DMS53 (cell line): ENCODE data around the gene ERMP1.
"Not testable (repeated sequence)": the region's sequence is repeated elsewhere in the genome, so short reads cannot be mapped to it uniquely, and the experiment has no call there.

Experiments
- DNase-seq: peaks from one replicate; lab custom pipeline; 2025; lab: John Stamatoyannopoulos, UW

ERMP1 gene

DNA sequence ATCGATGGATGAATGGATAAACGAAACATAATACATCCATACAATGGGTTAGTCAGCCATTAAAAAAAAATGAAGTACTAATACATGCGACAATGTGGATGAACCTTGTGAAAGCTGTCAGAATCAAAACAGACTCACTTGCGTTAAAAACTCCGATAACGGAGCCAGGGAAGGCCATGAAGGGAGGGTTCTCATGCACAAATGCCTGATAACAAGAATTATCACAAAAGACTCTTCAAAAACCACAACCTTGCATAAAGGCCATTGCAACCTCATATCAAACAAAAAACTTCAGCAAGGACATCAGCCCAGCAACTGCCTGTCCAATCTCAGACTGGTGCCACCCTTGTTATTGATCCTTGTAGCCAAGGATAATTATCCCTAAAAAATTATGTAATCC lies 13.7 kb downstream of the ERMP1 start:
- no peak for DNase-seq

DNA sequence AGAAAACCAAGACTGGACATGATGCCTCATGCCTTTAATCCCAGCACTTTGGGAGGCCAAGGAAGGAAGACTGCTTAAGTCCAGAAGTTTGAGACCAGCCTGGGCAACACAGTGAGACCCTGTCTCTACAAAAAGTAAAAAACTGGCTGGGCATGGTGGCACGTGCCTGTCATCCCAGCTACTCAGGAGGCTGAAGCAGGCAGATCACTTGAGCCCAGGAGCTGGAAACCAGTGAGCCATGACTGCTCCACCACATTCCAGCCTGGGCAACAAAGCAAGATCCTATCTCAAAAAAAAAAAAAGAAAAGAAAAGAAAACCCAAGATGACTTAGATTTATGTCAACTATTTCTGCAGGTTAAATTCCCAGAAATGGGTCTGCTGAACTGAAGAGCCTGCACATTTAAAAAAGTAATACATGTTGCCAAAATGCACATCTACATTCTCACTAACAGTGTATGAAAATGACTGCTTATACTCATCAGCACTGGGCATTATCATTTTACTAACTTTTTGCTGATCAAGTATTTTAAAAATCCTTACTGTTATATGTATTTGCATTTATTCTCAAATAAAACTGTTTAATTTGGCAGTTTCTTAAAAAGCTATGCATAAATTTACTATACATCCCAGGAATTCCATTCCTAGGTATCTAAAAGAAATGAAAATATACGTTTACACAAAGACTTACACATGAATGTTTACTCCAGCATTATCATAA lies 14.3 kb downstream of the ERMP1 start:
- no peak for DNase-seq

DNA sequence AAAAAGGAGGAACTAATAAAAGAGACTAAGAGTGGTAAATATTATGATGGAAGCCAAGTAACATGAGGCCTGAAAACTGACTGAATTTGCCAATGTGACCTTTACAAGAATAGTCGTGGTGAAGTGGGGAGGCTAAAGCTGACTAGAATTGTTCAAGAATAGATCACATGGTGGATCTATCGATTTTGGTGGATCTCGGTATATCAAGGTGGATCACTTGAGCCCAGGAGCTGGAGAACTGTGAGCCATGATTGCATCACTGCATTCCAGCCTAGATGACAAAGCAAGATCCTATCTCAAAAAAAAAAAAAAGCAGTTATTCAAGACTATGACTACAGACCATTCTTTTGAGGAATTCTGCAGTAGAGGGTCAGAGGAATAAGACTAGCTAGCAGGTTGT lies 15.1 kb downstream of the ERMP1 start:
- DNase-seq = no peak

DNA sequence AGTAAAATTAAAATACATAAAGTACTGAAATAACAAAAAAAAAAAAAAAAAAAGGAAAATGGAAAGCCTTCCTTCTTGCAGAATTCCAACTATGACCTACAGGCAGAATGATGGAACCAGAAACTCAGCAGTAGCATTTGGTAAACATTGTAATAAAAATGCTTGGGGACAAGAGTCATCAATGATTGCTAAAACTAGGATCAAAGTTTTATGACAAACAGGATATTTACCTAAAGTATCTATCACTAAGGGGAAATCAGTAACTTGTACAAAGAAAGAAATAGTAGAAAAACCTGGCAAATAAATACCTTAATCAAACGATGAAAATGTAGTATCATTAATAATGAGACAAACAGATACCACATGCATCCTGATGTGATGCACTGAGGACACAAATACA lies 17.5 kb downstream of the ERMP1 start:
- no peak for DNase-seq

DNA sequence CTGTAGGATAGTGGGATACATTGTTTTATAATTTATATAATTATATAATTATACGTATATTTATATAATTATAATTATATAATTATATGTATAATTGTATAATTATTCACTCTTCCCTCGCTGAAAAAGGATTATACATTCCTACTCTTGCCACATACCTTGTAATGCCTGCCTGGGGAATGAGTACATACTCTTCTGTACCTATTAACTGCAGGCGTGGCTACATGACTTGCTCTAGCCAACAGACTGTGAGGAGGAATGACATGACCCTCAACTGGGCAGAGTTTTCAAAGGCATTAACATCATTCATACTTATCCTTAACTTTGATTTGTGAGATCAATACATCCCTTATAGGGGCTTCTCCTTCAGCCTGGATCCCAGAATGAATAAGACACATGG lies 19.1 kb downstream of the ERMP1 start:
- no peak for DNase-seq

DNA sequence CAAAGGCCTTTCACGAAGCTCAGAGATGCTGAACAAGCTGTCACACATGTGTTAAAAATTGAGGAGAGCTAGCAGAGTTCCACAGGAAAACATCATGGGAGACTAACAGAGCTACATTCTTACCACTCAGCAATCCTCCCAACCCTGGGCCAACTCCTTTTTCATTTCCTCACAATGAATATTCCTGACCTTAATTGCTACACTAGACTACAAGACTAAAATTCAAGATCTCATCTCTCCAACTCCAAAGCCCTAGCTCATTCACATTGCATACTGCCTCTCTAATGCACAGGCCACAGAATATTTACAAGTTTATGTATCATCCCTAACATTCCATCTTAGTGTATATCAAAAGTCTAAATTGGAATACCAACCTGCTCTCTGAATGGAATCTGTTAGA lies 21.2 kb downstream of the ERMP1 start:
- DNase-seq = no peak

DNA sequence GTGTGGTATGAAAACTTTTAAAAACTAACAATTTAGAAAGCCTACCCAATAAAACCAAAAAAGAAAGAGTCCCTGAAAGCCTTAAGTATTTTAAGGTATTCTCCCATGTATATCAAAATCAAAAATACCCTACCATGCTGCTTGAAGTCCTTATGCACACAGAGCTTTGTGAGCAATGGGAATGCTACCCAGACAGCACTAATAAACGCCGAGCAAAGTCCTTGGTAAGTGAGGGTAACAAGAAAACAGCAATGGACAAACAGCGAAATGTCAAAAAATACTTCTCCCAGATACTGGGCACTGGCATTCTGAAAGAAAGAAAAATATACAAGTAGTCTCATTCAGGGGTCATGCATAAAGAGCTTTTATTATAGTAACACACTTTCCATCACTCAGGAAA lies 27.4 kb downstream of the ERMP1 start:
- no peak for DNase-seq

DNA sequence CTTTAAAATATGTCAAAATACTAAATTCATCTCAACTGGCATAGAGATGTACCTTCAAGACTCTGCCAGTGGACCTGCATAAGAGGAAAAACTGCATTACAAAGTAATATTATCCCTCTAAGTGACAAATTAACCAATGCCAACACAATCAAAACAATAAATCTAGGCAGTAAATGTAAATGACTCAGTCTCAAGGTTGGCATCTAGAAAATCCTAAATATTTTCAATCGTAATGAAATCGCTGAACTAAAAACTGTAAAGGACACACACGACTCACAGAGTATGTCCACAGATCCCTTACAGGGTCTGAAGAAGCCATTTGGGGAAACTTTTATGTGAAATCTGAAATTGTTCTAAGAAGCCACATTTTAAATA lies 31.2 kb downstream of the ERMP1 start:
- DNase-seq = no peak

DNA sequence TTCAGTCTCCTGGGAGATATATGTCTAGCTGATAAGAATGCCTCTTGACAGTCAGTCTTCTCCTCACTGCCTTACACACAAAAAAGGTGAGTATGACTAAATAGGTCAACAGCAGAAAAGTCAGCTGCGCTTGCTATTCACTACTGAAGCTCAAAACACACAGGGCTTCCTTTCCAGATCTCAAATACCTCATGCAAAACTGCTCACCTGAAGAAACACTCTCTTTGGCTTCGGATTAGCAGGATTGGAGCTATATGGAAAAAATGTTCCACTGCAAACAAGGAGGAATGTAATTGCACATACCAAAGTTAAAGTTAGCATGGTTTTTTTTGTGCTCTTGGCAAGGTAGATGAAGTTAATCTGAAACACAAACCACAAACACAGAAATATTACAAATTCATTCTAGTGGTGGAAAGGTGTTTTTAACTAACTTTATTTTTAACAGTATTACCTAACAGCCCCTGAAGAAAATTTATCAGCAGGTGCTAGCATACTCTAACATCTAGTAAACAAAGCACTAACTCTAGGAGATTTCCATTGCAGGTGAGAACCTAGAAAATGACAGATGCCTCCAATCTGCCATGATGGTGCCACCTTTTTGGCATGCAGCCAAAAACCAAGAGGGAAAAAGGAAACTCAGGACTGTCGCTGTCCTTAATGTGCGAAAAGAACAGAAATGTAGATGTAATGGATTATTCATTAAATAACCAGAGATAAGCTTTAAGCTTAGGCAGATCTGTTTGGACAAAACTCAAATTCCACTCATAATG lies 31.8 kb downstream of the ERMP1 start:
- DNase-seq = peak; percentile 23

DNA sequence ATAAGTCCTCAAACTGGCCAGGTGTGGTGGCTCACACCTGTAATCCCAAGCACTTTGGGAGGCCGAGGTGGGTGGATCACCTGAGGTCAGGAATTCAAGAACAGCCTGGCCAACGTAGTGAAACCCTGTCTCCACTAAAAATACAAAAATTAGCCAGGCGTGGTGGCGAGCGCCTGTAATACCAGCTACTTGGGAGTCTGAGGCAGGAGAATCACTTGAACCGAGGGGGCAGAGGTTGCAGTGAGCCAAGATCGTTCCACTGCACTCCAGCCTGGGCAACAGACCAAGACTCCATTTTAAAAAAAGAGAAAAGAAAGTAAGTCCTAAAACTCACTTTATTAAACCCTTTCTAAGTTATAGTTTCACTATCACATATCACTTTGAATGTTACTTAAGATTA lies 32.5 kb downstream of the ERMP1 start:
- not testable (repeated sequence) for DNase-seq

DNA sequence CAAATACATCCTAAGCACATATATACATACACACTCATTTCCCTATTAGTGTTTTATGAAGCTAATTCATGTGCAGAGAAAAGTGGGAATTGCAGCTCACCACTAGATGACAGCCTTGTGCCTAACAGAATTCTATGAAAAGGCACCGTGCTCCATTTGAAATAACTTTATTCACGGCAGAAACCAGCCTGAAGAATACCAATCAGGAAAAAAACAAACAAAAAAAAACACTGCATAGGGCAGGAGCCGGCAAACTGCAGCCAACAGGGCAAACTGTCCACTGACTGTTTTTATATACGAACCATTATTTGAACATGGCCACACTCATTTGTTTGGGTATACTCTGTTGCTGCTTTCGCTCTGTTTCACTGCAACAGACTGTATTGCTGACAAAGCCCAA lies 33.6 kb downstream of the ERMP1 start:
- peak; percentile 55 for DNase-seq

DNA sequence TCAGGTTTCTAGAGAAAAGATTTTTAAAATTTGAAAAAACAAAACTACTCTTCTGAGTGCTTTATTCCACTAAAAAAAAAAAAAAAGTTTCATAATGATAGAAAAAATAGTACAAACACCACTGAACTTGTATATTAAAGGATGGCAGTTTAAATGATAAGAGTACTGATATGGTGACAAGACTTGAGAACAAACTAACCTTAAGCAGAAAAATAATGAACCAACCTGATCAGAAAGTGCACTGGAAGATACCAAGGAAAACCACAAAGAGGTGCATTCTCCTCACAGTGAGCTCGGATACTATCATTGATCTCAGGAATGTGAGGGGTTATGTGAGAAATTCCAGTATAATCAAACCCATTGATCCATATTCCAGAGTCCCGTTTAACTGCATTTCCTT lies 34.3 kb downstream of the ERMP1 start:
- DNase-seq = no peak

DNA sequence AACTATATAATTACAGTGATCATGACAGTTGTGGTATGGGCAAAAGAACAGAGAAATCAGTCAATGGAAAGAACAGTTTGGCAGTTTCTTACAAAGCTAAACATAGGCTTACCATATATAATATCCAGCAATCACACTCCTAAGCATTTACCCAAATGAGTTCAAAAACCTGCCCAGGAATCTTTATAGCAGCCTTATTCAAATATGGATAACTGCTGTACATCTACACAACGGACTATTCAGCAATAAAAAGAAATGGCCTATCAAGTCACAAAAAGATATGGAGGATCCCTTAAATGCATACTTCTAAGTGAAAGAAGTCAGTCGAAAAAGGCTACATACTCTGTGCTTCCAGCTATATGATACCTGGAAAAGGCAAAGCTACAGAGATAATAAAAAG lies 36.6 kb downstream of the ERMP1 start:
- DNase-seq = no peak

DNA sequence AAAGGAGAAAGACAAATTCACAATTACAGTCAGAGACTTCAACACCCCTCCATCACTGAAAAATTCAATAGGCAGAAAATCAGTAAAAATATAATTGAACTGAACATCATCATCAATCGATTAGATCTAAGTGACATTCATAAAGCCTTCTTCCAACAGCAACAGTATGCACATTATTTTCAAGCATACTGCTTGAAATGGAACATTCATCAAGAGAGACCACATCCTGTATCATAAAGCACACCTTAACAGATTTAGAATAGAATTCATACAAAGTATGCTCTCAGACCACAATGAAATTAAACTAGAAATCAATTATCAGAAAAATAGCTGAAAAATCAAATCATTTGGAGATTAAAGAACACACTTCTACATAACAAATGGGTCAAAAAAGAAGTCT lies 39.1 kb downstream of the ERMP1 start:
- DNase-seq = no peak

DNA sequence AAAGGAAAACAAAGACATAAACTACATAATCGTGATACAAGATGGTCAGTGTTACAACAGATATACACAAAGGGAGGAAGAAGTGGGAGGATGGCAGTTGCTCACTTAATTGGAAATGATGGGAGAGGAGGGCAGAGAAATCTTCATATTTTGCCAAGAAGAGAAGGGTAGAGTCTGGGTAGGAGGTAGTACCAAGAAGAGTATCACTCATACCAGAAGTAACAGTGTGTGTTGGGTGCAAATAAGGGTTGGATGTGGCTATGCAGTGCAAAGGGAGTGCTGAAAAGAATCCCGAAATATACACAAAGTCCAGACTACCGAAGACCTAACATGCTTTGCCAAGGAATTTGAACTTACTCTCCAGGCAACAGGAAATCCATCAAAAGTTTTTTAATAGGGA lies 41.0 kb downstream of the ERMP1 start:
- DNase-seq = no peak

DNA sequence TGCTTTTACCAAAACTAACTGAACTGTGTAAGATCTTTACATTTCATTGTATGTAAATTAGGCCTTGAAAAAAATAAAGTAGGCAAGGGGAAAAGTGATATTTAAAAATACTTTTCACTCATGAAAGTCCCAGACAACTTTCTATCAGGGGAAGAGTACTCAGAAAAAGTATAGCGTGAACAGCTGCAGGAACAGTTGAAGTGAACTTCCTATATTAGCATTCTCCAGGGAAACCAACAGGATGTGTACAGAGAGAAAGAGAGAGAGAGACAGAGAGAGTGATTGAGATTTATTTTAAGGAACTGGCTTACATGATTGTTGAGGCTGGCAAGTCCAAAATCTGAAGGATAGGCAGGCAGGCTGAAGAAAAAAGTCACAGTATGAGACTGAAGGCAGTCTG lies 42.0 kb downstream of the ERMP1 start:
- DNase-seq = no peak

DNA sequence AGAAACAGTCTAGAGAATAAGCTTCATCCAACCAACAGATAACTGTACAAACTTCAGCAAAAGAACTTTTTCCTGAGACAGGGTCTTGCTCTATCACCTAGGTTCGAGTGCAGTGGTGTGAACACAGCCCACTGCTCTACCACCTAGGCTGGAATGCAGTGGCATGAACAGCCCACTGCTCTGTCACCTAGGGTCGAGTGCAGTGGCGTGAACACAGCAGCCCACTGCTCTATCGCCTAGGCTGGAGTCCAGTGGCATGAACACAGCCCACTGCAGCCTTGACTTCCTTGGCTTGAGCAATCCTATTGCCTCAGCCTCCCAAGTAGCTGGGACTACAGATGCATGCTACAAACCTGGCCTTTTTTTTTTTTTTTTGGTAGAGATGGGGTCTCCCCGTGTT lies 43.4 kb downstream of the ERMP1 start:
- no peak for DNase-seq

DNA sequence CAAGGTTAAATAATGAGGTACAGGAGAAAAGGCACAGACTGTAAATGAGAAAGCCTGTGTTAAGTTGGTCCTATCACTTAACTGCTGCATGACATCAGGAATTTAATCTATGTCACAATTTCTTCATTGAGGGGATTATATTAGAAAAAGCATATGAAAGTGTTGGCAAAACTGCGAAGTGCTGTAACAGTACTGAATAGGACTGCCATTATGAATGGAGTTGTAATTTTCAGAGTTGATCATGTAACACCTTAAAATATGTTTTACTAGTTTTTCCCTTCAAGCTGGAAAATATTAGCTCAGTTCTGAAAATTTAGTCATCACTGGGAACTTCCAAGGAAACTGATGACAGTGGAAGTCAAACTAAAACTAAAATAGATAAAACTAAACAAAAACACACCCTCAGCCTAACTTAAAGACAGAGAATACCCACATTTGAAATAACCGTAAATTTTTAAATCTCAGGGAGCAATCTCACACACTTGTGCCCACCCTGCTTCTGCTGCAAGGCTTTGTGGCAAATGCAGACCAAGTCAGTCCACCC lies 45.1 kb downstream of the ERMP1 start:
- DNase-seq = no peak

DNA sequence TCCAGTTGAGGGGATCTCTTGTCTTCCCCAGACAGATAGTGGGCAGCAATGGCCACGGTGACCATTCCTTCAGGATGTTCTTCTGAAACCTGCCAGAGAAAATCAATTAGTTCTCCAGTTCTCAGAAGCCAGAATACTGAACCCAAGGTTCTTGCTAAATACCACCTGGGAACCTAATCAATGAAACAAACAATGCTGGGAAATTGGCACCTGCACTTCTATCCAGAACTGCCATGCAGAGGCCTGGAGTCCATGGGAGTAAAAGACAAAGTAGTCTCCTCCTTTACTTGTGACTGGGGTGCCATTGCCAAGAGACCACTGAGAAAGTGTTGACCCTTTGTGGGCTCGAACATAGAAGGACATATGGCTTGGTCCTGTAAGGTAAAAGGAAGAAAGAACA lies 45.7 kb downstream of the ERMP1 start:
- no peak for DNase-seq

DNA sequence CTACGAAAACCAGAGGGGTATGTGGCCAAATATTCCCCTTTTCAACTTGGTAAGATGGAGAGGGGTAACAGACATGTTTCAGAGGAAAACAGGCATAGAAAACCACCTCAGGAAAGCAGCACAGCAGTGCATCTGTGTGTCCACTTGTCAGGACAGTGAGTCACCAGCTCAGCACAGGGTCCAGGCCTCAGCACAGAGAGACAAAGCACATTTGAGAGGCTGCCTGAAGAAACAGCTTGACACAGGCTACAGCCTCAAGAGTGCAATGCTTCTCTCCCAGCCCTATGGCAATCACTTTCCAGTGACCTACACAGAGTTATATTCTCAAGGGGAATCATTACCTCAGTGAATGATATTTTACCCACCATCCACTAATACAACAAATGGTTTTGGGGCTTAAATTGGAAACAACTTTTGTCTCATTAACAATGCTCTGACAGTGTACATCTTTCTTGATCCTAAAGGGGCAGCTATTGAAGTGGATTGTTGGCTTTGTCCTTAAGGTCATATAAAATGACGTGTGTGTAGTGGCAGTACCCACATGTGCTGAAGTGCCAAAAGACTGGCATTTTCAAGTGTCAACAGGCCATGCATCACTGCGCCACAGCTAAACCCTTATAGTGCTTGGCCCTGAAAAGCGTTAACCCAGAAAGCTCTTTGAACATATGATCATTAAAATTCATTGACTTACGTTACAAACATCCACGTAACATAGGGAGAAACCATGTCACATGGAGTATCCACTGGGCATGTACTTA lies 46.4 kb downstream of the ERMP1 start:
- DNase-seq = peak; percentile 10

DNA sequence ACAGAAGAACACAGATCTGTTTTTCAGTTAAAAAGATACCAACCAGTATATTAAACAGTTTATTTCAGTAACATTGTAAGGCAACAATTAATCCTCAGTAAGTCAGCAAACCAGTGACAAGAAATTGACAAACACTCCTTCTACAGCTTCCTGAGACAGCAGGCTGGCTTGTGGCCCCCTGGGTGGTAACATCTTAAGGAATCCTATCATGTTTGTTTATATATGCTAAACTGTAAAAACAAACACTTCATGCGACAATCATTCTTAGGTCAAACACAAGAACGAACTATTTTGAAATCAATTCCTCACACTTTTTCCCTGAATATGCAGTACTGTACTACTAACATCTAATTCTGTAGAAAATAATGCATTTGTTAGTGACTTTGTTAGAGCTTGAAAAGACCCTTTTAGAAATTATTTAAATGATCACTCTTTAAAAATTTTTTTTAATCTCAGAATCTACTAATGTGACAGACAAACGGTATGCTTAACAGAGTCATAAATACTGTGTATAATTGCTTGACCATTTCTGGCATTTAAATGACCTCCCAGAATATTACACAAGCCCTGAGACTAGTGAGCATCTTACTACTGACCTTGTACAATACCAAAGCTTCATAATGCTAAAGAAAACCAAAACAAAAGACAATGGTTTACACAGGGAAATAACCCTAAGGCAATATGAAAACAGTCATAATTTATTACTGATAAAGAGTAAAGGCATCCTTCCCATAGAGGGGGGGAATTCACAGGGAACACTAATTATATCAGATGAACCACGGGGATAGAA lies 48.2 kb downstream of the ERMP1 start:
- DNase-seq = no peak

DNA sequence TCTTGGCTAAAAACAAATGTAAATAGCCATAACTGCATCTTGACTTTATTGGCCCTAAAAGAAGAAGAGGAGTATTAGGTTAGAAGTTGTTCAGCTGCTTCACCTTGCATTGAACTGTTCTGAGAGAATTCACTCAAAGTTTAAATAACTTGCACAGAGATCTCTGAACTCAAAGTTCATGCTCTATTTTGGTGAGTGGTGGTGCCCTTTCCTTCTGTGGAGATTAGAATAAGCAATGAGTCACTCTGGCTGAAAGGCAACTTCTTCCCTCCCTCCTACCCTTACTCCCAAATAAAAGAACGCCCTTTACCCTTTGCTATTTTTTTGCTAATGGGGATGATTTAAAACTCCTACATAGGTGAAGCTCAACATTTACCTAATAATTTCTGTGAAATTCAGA lies 48.9 kb downstream of the ERMP1 start:
- no peak for DNase-seq
